Loucy (cell line): ENCODE results near the gene NPY4R2.
"Not testable (repeated sequence)": the region's sequence is repeated elsewhere in the genome, so short reads cannot be mapped to it uniquely, and the experiment has no call there.

Source experiments
- CTCF ChIP-seq: fragments of 200-600 bp; sonication (generic); conservative IDR thresholded peaks from 2 replicates; pipeline ENCODE4 v1.5.1; 2014; ENCODE audit warnings: mild to moderate bottlenecking, antibody characterized with exemption, low read length
- EZH2phosphoT487 ChIP-seq: fragments of 200-600 bp; IDR thresholded peaks from 2 replicates; pipeline ENCODE4 v1.6.1; 2018; ENCODE audit warnings: antibody characterized with exemption, mild to moderate bottlenecking, moderate library complexity, borderline replicate concordance

- TF ChIP-seq CTCF, EZH2phosphoT487: not testable (repeated sequence)
Measured at GRCh38 chr10:47937634-47938033, 19.2 kb downstream of the NPY4R2 start.
